GM19328 (cell line): ENCODE results near the gene CPZ.
"Not testable (repeated sequence)": the region's sequence is repeated elsewhere in the genome, so short reads cannot be mapped to it uniquely, and the experiment has no call there.

Experiments
- ATAC-seq: cut with Tn5 transposase; IDR thresholded peaks from one replicate; pipeline ENCODE4 v1.9.1; 2021; ENCODE audit warnings: mild to moderate bottlenecking, moderate library complexity; ENCODE audit not compliant: unreplicated experiment

Gene CPZ

GRCh38 chr4:8608714-8609391, 16.3 kb downstream of the CPZ start:
- no peak for ATAC-seq

GRCh38 chr4:8609406-8609805, 16.8 kb downstream of the CPZ start:
- ATAC-seq, result no peak

GRCh38 chr4:8609824-8610350, 17.3 kb downstream of the CPZ start:
- no peak for ATAC-seq

DNA sequence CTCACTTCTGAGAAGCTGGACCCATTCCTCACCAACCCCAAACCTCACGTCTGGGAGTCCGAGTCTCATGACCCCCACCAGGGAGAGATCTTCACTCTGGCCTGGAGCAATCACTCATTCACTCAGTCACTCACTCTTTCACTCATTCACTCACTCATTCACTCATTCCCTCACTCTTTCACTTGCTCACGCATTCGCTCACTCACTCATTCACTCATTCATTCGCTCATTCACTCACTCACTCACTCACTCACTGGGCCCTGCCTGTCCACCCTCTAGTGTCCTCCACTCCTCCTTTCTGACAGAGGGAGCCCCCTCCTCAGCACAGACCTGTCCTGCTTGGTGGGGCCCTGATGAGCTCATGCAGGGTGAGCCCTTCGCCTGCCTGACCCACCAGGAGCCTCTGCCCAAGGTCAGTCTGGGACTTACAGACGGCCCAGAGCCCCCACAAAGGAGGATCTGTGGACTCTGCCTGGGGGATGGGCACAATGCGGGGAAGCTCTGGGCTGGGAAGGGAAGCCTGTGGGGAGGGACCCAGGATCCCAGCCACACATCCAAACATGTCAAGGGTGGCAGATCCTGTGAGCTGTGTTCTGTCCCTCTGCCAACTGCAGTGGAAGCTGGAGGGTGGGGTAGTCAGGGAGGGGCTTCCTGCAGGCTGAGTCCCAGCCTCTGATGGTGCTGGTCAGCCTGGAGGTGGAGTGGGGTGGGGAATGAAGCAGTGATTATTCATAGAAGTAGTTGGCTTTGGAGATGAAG, 18.5 kb downstream of the CPZ start:
- ATAC-seq, result no peak

DNA sequence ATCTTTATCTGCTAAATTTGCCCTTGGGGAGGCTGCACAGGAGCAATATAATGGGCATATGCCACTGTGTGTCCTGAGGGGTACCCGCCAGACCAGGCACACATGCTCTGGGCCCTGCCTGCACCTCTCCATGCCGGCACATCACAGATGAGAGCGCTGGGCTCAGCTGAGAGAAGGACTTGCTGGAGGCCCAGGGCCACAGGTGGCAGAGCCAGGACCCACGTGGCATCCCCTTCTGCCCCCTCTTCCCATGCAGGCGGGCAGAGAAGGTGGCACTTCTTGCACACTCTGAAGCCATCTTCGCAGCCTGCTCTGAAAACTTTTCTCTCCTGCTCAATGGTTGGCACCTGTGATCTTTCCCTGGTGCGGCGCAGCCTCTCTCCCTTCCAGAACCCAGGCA, 20.1 kb downstream of the CPZ start:
- ATAC-seq, result no peak

DNA sequence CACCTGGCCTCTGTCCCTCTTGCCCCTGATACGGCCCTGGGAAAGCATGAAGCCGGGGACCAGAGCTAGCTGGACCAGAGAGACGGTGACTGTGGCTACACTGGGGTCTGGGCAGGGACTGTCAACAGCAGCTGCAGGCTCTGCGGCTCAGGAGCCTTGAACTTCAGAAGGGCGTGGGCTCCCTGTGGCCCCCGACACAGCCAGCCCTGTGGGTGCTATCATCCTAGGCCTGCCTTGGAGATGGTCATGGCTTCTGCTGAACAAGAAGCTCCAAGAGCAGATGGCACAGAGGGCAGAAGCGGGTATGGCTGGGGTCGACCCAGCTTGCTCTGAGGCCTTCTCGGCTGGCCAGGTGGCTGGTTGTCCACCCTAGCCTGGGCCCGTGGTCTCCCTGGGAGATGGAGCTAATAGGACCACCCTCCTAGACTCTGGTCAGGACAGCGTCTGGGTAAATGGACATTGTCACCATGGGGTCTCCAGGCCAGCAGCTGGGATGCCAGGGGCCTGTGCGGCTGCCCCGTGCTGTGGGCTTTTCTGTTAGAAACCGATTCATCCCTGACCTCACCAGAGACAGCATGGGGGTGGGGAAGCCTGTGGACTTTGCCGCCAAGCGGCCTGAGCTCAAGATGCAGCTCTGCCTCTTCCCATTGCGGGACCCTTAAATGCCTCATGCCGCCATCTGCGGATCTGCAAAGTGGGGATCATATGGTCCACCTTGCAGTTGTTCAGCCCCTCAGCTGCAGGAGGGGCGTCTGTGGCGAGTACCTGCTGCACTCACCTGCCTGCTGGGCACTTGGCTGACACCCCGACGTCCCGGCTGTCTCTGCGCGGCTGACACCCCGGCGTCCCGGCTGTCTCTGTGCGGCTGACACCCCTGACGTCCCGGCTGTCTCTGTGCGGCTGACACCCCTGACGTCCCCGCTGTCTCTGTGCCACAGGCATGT, 21.1 kb downstream of the CPZ start:
- no peak for ATAC-seq

GRCh38 chr4:8614365-8615193, 22.0 kb downstream of the CPZ start:
- ATAC-seq, result no peak

DNA sequence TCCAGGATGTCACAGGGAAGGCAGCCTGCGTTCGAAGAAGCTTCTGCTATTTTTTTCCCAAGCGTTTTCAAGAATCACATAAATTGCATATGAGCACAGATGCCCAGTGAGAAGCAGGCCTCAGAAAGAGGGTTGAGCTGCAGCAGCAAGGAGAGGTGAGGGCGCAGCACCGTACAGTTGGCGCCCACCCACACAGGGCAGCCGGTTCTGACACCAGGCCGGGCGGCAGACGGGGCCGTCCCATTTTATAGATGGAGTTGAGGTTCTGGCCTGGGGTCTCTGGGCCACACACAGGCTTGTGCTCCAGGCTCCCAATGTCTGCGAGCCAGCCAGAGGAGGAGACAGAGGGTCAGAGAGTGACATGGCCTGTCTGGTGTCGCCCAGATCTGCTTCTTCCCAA, 22.8 kb downstream of the CPZ start:
- ATAC-seq, result no peak

- ATAC-seq, result no peak
Measured at GRCh38 chr4:8615921-8616787, 23.6 kb downstream of the CPZ start.

- ATAC-seq, result no peak
Measured at GRCh38 chr4:8616831-8617230, 24.3 kb downstream of the CPZ start.

- no peak for ATAC-seq
Measured at GRCh38 chr4:8617486-8618040, 25.0 kb downstream of the CPZ start.

DNA sequence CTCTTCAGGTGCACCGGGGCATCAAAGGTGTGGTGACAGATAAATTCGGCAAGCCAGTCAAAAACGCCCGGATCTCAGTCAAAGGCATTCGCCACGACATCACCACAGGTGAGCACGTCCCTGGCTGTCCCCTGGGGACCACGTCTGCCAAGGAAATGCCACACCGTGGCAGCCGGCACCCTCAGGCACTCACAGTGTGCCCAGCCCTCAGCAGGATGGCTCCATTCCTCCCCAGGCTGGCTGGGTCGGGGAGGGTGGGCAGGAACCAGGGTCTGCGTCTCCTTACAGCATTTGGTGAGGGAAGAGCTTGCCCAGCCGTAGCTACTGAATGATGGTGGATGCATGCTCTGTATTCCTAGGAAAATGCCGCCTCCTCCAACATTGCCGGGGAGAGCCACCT, 25.9 kb downstream of the CPZ start:
- ATAC-seq, result no peak

GRCh38 chr4:8618961-8619720, 26.6 kb downstream of the CPZ start:
- ATAC-seq, result no peak

DNA sequence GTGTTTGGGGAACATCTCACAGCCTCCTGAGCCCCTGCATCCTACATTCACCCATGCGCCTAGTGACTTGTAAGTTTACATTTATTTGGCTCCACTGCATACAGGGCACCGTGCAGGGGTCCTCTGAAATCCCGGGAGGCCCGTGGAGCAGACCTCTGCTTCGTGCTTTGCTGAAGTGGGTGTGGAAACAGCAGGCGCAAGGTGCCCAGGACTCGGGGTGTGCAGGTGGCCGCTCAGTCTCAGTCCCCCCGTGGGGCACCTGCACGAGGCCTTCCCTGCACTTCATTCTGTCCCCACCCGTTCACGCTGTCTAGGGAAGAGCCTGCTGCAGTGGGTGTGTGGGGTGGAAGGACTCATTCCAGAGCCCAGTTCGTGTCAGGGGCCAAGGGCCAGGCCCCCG, 28.6 kb downstream of the CPZ start:
- not testable (repeated sequence) for ATAC-seq

- not testable (repeated sequence) for ATAC-seq
Measured at GRCh38 chr4:8624601-8625272, 32.2 kb downstream of the CPZ start.

DNA sequence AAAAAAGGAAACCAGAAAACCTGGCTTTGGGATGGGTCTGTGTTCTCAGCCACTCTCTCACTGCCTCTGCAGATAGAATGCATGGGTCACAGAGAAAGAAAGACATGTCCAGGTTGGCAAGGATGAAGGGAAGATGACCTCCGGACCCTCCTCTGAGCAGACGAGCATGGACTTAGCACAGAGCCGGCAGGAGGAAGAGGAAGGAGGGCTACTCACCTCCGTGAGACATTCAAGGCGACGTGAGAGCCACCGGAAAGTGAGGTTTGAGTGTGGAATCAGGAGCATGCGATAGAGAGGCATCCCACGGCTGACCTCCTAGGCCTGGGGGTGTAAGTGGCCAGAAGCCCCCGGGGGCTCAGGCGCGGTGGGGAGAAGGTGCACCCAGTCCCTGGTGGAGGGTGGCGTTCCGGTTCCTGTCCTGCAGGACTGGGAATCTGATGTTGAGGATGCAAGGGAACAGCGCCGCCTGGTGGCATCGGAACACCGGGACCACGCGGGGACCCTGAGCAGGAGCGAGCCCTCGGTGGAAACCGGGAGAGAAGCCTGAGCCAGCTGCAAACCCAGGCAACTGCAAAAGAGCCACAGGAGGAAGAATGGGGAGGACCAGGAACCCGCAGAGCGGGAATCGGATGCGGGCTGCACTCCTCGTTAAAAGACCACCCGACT, 37.8 kb downstream of the CPZ start:
- ATAC-seq, result not testable (repeated sequence)

- not testable (repeated sequence) for ATAC-seq
Measured at GRCh38 chr4:8631896-8632295, 39.3 kb downstream of the CPZ start.
